IMR-90 (cell line): ENCODE results near the gene KATNA1. TPM values are rescaled to one million over a fixed set of nuclear protein-coding genes. Genes with fewer than 3 reads are reported as not detected.

Experiments
- ATAC-seq: fragments of 200-7000 bp; cut with Tn5 transposase; 2 replicates; pipeline ENCODE4 v1.9.1; 2020; ENCODE audit warnings: low read depth, mild to moderate bottlenecking, moderate library complexity
- BruUV-seq: library from RNA; stranded (reverse); fragments of 400-500 nt; replicated peaks from 2 replicates; lab custom pipeline; 2021; lab: Mats Ljungman, UMichigan
- CTCF ChIA-PET: fragments of 300-600 bp; formaldehyde crosslinking; extraction: SDS; loops from one replicate; lab custom pipeline; 2021; ENCODE audit warnings: antibody characterized with exemption; lab: Yijun Ruan, JAX
- POLR2A ChIA-PET: fragments of 300-600 bp; sonication (Branson Sonifier 250); formaldehyde crosslinking; loops from one replicate; lab custom pipeline; 2022; ENCODE audit warnings: antibody characterized with exemption; ENCODE audit not compliant: unreplicated experiment; lab: Charles Lee
- DNase-seq: peaks from one replicate; pipeline ENCODE4 v3.0.0; 2013
- H2AFZ ChIP-seq: replicated peaks from 2 replicates; pipeline ENCODE3; 2013; ENCODE audit warnings: low read length, mild to moderate bottlenecking; ENCODE audit not compliant: poor library complexity
- H2AK5ac ChIP-seq: 2 replicates; pipeline ENCODE4 v1.6.1; 2013; ENCODE audit warnings: low read depth, low read length, inconsistent platforms
- H2AK9ac ChIP-seq: replicated peaks from 2 replicates; pipeline ENCODE3; 2013; ENCODE audit warnings: mild to moderate bottlenecking, low read depth, low read length, moderate library complexity; ENCODE audit not compliant: poor library complexity
- H2BK120ac ChIP-seq: 2 replicates; pipeline ENCODE4 v1.6.1; 2013; ENCODE audit warnings: low read depth, low read length, inconsistent platforms
- H2BK15ac ChIP-seq: 3 replicates; pipeline ENCODE4 v1.6.1; 2013; ENCODE audit warnings: low read depth, low read length, inconsistent platforms
- H2BK20ac ChIP-seq: 2 replicates; pipeline ENCODE4 v1.6.1; 2013; ENCODE audit warnings: low read depth, mild to moderate bottlenecking, inconsistent platforms, low read length, moderate library complexity
- H2BK5ac ChIP-seq: 2 replicates; pipeline ENCODE4 v1.6.1; 2013; ENCODE audit warnings: mild to moderate bottlenecking, low read depth, low read length, inconsistent platforms; ENCODE audit not compliant: poor library complexity, severe bottlenecking
- H3K14ac ChIP-seq: replicated peaks from 2 replicates; pipeline ENCODE4 v1.6.1; 2013; ENCODE audit warnings: low read depth, low read length, inconsistent platforms
- H3K18ac ChIP-seq: 2 replicates; pipeline ENCODE4 v1.6.1; 2013; ENCODE audit warnings: low read depth, low read length, control low read depth
- H3K23ac ChIP-seq: 2 replicates; pipeline ENCODE4 v1.6.1; 2013; ENCODE audit warnings: low read depth, low read length, inconsistent platforms
- H3K27ac ChIP-seq: 2 replicates; pipeline ENCODE4 v1.5.1; 2013; ENCODE audit warnings: mild to moderate bottlenecking, control low read depth, low read length; ENCODE audit not compliant: insufficient read depth
- H3K27me3 ChIP-seq: 2 replicates; pipeline ENCODE4 v1.6.1; 2013; ENCODE audit warnings: low read length; ENCODE audit not compliant: control insufficient read depth, insufficient read depth
- H3K36me3 ChIP-seq: 2 replicates; pipeline ENCODE4 v1.6.1; 2013; ENCODE audit warnings: low read length, mixed read lengths; ENCODE audit not compliant: control insufficient read depth, insufficient read depth
- H3K4ac ChIP-seq: 2 replicates; pipeline ENCODE4 v1.6.1; 2013; ENCODE audit warnings: low read depth, low read length, inconsistent platforms
- H3K4me1 ChIP-seq: 2 replicates; pipeline ENCODE4 v1.6.1; 2013; ENCODE audit warnings: low read length, mixed read lengths; ENCODE audit not compliant: control insufficient read depth, insufficient read depth
- H3K4me2 ChIP-seq: 2 replicates; pipeline ENCODE4 v1.6.1; 2013; ENCODE audit warnings: low read depth, mild to moderate bottlenecking, control low read depth, low read length, moderate library complexity
- H3K4me3 ChIP-seq: 2 replicates; pipeline ENCODE4 v1.5.1; 2013; ENCODE audit warnings: low read depth, mild to moderate bottlenecking, control low read depth, low read length, moderate library complexity; ENCODE audit not compliant: insufficient read depth
- H3K56ac ChIP-seq: 2 replicates; pipeline ENCODE4 v1.6.1; 2013; ENCODE audit warnings: low read length, inconsistent platforms; ENCODE audit not compliant: insufficient read depth; ENCODE audit errors: extremely low read depth
- H3K79me1 ChIP-seq, 2 experiments: 2 replicates each; pipeline ENCODE4 v1.6.1; 2013; ENCODE audit warnings: low read length in 2 of 2, inconsistent platforms in 1 of 2, low read depth in 1 of 2
- H3K9ac ChIP-seq: 2 replicates; pipeline ENCODE4 v1.6.1; 2013; ENCODE audit warnings: low read depth, low read length, control low read depth
- H3K9me1 ChIP-seq: 2 replicates; pipeline ENCODE4 v1.6.1; 2013; ENCODE audit warnings: low read length, inconsistent platforms; ENCODE audit not compliant: insufficient read depth
- H3K9me3 ChIP-seq: 2 replicates; pipeline ENCODE4 v1.6.1; 2013; ENCODE audit warnings: low read length; ENCODE audit not compliant: control insufficient read depth, insufficient read depth
- H4K20me1 ChIP-seq: 2 replicates; pipeline ENCODE4 v1.6.1; 2013; ENCODE audit warnings: low read length, inconsistent platforms; ENCODE audit not compliant: insufficient read depth
- H4K5ac ChIP-seq: 2 replicates; pipeline ENCODE4 v1.6.1; 2013; ENCODE audit warnings: mild to moderate bottlenecking, low read depth, low read length, control low read depth
- H4K8ac ChIP-seq, 2 experiments: 2 replicates each; pipeline ENCODE4 v1.6.1; 2013; ENCODE audit warnings: low read depth in 2 of 2, low read length in 2 of 2, control low read depth in 1 of 2, inconsistent platforms in 1 of 2
- H4K91ac ChIP-seq: 2 replicates; pipeline ENCODE4 v1.6.1; 2013; ENCODE audit warnings: low read depth, low read length, inconsistent platforms; ENCODE audit not compliant: insufficient read depth
- FOS ChIP-seq: fragments of 150-350 bp; IDR thresholded peaks from 2 replicates; pipeline ENCODE4 v1.6.1; 2016; ENCODE audit warnings: low read depth, low read length
- MAFK ChIP-seq: IDR thresholded peaks from 2 replicates; pipeline ENCODE4 v1.6.1; 2012; ENCODE audit warnings: low read depth, low read length, improper control_type of control experiment
- MAZ ChIP-seq: IDR thresholded peaks from 2 replicates; pipeline ENCODE4 v1.6.1; 2012; ENCODE audit warnings: low read depth, mild to moderate bottlenecking, low read length, improper control_type of control experiment, moderate library complexity, borderline replicate concordance
- RAD21 ChIP-seq: IDR thresholded peaks from 2 replicates; pipeline ENCODE4 v1.6.1; 2012; ENCODE audit warnings: low read length, improper control_type of control experiment
- RFX5 ChIP-seq: IDR thresholded peaks from 2 replicates; pipeline ENCODE4 v1.8.0; 2012; ENCODE audit warnings: low read depth, mild to moderate bottlenecking, low read length, moderate library complexity
- SMC3 ChIP-seq: fragments of 150-350 bp; IDR thresholded peaks from 2 replicates; pipeline ENCODE4 v1.6.1; 2016; ENCODE audit warnings: low read depth, mild to moderate bottlenecking, antibody characterized with exemption, low read length, moderate library complexity
- WGBS, 2 experiments: methylation state at CpG; one replicate each; pipeline versions ENCODE4 v1.1.5 to v1.1.7; 2013; ENCODE audit warnings: missing lambda C conversion rate in 2 of 2; ENCODE audit not compliant: insufficient read length in 1 of 2; ENCODE audit errors: extremely low coverage in 2 of 2; 5-methylcytosine and 5-hydroxymethylcytosine counted together
- dilution Hi-C: fragments of 300-500 bp; cut with HindIII; formaldehyde crosslinking; loops from one replicate; pipeline ENCODE4 v1.14.3; 2018; ENCODE audit warnings: low sequenced_read_pairs; ENCODE audit not compliant: unreplicated experiment
- in situ Hi-C: fragments of 300-500 bp; cut with MboI; formaldehyde crosslinking; loops from 3 replicates; pipeline ENCODE4 v1.14.3; 2019; ENCODE audit warnings: low sequenced_read_pairs, inconsistent platforms, mixed read lengths
- intact Hi-C: fragments of 100-400 bp; cut with micrococcal nuclease; formaldehyde crosslinking; loops from 2 replicates; pipeline ENCODE4 v1.10.0; 2022
- polyA plus RNA-seq, 3 experiments: library from polyadenylated mRNA; depleted of rRNA; stranded (reverse); fragments of >200 nt; gene quantifications; 2 replicates each; pipeline ENCODE4 v1.2.3, GENCODE V29; 2012; ENCODE audit warnings: low replicate concordance in 1 of 3
- total RNA-seq: library from RNA; depleted of rRNA; stranded (reverse); fragments of >200 nt; gene quantifications from 2 replicates; pipeline ENCODE4 v1.2.3, GENCODE V29; 2012
- TF ChIP-seq, protein P1 (sequence below): fragments of 150-350 bp; IDR thresholded peaks from 2 replicates; pipeline ENCODE4 v1.6.1; 2017; ENCODE audit warnings: mild to moderate bottlenecking, antibody characterized with exemption, low read length, low read depth
- TF ChIP-seq, protein P2 (sequence below): conservative IDR thresholded peaks from 2 replicates; pipeline ENCODE4 v1.5.1; 2012; ENCODE audit warnings: mild to moderate bottlenecking, low read depth, low read length, improper control_type of control experiment

The KATNA1 gene
- total and polyA plus RNA-seq, 2 of the 4 experiments (the other 2 are of a cell fraction): 15.3 to 24.6 TPM

DNA sequence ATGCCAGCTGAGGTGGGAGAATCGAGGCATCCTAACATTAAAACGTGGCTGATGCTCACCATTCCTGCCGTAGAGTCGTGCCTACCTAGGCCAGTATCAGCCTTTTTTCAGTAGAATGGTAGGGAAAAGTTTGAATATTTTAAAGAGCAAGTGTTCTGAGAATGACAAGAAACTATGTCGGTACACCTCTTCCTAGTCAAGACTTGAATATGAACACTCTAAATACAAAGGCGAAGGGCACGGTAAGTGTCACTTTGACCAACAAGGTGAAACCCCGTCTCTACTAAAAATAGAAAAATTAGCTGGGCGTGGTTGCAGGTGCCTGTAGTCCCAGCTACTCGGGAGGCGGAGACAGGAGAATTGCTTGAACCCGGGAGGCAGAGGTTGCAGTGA is 81.3 kb downstream of the KATNA1 start:
- TF ChIP-seq MAFK (no peak), RFX5 (no peak), FOS (no peak), SMC3 (no peak), MAZ (no peak), RAD21 (no peak)
- TF ChIP-seq, protein P1, sequence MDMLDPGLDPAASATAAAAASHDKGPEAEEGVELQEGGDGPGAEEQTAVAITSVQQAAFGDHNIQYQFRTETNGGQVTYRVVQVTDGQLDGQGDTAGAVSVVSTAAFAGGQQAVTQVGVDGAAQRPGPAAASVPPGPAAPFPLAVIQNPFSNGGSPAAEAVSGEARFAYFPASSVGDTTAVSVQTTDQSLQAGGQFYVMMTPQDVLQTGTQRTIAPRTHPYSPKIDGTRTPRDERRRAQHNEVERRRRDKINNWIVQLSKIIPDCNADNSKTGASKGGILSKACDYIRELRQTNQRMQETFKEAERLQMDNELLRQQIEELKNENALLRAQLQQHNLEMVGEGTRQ: no peak
- TF ChIP-seq, protein P2, sequence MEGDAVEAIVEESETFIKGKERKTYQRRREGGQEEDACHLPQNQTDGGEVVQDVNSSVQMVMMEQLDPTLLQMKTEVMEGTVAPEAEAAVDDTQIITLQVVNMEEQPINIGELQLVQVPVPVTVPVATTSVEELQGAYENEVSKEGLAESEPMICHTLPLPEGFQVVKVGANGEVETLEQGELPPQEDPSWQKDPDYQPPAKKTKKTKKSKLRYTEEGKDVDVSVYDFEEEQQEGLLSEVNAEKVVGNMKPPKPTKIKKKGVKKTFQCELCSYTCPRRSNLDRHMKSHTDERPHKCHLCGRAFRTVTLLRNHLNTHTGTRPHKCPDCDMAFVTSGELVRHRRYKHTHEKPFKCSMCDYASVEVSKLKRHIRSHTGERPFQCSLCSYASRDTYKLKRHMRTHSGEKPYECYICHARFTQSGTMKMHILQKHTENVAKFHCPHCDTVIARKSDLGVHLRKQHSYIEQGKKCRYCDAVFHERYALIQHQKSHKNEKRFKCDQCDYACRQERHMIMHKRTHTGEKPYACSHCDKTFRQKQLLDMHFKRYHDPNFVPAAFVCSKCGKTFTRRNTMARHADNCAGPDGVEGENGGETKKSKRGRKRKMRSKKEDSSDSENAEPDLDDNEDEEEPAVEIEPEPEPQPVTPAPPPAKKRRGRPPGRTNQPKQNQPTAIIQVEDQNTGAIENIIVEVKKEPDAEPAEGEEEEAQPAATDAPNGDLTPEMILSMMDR: no peak
- no peak overlapping the region for H2BK5ac ChIP-seq
- peak overlapping the region; percentile 76; the same call in 1 of the 2 replicates for H3K23ac ChIP-seq
- peak overlapping the region; percentile 96 for H2AFZ ChIP-seq
- H3K4me3 ChIP-seq: peak overlapping the region; percentile 97
- peaks cover 9% of the 10 kb centered on the region; the same call in 1 of the 2 replicates for H4K20me1 ChIP-seq
- WGBS, 2 experiments: no CpG with 5 or more reads among the region's 12 CpGs
- no peak overlapping the region for H2BK120ac ChIP-seq
- H3K18ac ChIP-seq: no peak overlapping the region
- in situ Hi-C loops: no loop called here
- H2BK20ac ChIP-seq: no peak overlapping the region
- H3K56ac ChIP-seq: no peak overlapping the region
- ChIA-PET CTCF (no interaction called here), POLR2A (no interaction called here)
- H3K4ac ChIP-seq: no peak overlapping the region
- peaks cover 3% of the 10 kb centered on the region for H3K9me1 ChIP-seq
- H3K27me3 ChIP-seq: no peaks in the 10 kb centered on the region
- intact Hi-C loops: no loop called here
- H4K5ac ChIP-seq: no peak overlapping the region
- no TSS peak for BruUV-seq
- H3K4me1 ChIP-seq: peaks cover 3% of the 10 kb centered on the region
- H4K8ac ChIP-seq: no peak overlapping the region
- peaks cover 16 to 36% of the 10 kb centered on the region in 2 experiments for H3K79me1 ChIP-seq
- H3K14ac ChIP-seq: no peak overlapping the region
- no peaks in the 10 kb centered on the region for H3K9me3 ChIP-seq
- H3K4me2 ChIP-seq: peak overlapping the region; percentile 92
- peak overlapping the region; percentile 78; the same call in 1 of the 2 replicates for H3K9ac ChIP-seq
- H3K27ac ChIP-seq: no peak overlapping the region
- DNase-seq: no peak
- dilution Hi-C loops: no loop called here
- no peak overlapping the region for H2BK15ac ChIP-seq
- no peaks in the 10 kb centered on the region for H3K36me3 ChIP-seq
- ATAC-seq: no peak
- H2AK5ac ChIP-seq: no peak overlapping the region
- no peak overlapping the region for H4K91ac ChIP-seq
- H2AK9ac ChIP-seq: no peak overlapping the region
